GM19035 (cell line): ENCODE data around the gene MGMT.
"Not testable (repeated sequence)": the region's sequence is repeated elsewhere in the genome, so short reads cannot be mapped to it uniquely, and the experiment has no call there.

Experiments used
- ATAC-seq: cut with Tn5 transposase; IDR thresholded peaks from one replicate; pipeline ENCODE4 v1.9.1; 2021; ENCODE audit not compliant: unreplicated experiment

MGMT gene

DNA sequence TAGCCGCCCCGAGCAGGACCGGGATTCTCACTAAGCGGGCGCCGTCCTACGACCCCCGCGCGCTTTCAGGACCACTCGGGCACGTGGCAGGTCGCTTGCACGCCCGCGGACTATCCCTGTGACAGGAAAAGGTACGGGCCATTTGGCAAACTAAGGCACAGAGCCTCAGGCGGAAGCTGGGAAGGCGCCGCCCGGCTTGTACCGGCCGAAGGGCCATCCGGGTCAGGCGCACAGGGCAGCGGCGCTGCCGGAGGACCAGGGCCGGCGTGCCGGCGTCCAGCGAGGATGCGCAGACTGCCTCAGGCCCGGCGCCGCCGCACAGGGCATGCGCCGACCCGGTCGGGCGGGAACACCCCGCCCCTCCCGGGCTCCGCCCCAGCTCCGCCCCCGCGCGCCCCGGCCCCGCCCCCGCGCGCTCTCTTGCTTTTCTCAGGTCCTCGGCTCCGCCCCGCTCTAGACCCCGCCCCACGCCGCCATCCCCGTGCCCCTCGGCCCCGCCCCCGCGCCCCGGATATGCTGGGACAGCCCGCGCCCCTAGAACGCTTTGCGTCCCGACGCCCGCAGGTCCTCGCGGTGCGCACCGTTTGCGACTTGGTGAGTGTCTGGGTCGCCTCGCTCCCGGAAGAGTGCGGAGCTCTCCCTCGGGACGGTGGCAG lies at the start of gene MGMT:
Gene MGMT (plus strand): TSS at position 539 of the 656 bp plus-strand sequence.
- ATAC-seq: peak; percentile 88

GRCh38 chr10:129417870-129418269 lies 49.2 kb upstream of the MGMT start:
- ATAC-seq: no peak

DNA sequence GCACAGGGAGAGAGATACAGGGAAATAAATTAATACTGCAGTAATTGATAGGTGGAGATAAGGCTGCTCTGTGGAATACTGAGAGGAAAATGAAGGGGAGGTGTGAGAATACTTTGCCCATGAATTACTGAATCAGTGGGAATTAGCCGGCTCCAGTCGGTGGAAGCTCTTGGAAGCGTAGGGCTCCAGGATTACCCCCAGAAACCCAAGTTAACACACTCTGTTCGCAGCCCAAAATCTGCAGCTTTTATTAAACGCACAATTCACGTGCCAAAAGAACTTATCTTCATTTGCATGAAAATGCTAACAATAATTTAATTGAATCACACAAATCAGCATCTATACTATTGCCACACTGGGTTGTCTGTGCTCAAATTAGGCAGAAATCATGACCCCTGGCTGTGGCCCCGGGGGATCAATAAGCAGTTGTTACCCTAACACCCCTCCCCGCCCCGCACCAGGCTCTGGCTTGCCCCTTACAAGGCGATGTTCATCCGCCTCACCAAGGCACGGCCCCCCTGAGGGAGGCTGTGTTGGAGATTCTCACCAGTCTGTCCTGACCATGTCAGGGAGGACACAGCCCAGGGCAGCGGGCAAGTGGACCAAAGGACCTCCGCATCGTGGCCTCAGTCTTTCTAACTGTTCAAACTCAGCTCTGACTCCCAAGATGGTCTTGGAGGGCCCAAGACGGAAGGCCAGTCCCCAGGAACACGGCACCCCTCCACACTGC lies 48.4 kb upstream of the MGMT start:
- no peak for ATAC-seq

DNA sequence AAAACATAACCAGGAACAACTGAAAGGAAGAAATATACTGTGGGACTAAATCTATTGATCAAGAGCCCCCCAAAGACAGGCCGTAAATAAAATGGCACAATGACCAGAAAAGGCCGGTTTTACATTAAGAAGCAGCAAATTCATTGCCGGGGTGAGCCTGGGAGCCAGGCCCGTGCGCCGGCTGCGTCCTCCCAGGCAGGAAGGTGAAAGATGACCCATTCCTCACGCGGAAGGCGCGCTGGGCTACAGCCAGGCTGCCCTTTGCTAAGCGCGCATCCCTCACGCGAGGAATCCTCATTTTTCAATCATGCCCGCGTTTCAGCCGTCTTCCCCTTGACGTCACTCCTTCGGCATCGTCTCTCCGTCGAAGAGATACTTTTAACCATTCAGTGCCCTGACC lies 47.6 kb upstream of the MGMT start:
- no peak for ATAC-seq

- no peak for ATAC-seq
Observed at GRCh38 chr10:129421399-129422010, 45.5 kb upstream of the MGMT start.

GRCh38 chr10:129424978-129425377 lies 42.1 kb upstream of the MGMT start:
- ATAC-seq: no peak

DNA sequence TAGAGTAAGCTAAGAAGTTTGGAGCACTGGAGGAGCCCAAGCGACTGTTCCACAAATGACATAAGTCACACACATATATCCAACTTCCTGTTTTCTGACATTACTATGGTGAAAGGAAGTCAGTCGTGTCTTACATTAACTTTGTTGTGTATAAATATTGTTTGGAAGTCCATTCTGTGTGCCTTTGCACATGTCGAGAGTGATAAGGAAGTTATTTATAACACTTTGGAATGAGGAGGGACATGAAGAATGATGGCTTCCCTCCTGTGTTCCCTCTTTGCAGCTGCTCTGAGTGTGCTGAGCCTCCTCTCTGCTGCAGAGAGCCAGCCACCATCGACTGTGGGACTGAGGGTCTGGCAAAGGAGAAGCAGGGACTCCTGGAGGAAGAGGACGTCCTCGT lies 40.4 kb upstream of the MGMT start:
- ATAC-seq: no peak

DNA sequence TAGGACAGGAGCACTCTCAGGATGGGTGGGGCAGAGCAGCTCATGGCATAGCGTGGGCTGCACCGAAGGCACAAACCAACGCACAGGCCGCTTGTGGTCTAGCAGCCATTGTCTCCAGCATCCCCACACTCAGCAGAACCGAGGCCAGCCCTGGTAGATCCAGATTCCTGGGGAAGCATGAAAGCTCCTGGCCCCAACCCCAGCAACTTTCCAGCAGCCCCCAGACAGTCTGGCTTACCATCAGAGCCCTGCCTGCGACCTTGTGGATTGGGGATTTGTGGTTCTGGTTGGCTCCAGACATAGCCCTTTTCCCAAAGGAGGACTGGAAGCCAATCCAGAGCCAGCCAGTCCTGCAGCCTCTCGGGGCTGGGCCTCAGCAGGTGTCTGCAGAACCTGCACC lies 33.8 kb upstream of the MGMT start:
- no peak for ATAC-seq

- not testable (repeated sequence) for ATAC-seq
Observed at GRCh38 chr10:129435724-129436123, 31.3 kb upstream of the MGMT start.

GRCh38 chr10:129438024-129438423 lies 29.0 kb upstream of the MGMT start:
- ATAC-seq: no peak

DNA sequence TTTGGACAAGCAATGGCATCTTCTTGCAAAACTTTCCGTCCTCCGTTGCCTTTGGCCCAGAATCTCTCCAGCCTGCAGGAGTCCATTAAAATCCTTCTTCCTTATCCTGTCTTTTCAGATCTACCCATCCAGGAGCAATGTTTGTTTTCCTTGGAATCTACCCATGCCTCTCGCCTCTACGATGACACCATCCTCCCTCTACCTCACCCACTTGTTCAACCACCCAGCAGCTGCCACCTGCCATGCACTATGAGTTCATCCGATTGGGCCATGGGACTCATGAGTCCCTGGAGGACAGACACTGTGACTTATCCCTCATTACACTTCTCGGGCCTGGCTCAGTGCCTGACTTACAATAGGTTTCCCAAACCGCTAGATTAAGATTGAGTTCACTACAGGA lies 26.8 kb upstream of the MGMT start:
- ATAC-seq: no peak

GRCh38 chr10:129440722-129441316 lies 26.2 kb upstream of the MGMT start:
- no peak for ATAC-seq

DNA sequence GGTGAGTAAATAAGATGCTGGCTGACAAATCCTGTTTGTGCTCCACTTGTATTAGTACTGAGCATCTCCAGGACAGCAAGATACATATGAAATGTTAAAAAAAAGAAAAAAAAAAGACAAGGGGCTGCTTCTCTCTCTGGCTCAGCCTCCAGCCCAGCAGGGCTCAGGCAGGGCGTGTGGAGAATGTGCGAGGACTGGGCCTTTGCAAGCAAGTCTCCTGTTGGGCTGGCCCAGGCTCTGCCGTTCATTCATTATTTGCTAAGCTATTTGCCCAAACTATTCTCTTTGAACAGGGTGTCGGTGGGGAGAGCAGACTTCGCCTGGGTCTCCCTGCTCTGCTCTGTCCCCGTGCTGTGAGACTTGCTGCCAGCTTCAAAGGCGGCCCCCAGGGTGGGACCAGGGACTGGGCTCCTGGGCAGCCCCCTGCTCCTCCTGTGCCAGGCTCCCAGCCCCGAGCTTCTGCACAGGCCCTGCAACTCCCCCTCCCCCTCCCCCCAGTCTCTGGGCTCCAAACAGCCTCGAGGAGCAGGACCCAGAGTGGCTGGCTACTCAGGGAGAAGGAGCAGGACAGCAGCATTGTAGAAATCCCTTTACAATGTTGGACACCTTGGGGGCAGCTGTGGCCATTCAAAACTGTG lies 25.6 kb upstream of the MGMT start:
- no peak for ATAC-seq

DNA sequence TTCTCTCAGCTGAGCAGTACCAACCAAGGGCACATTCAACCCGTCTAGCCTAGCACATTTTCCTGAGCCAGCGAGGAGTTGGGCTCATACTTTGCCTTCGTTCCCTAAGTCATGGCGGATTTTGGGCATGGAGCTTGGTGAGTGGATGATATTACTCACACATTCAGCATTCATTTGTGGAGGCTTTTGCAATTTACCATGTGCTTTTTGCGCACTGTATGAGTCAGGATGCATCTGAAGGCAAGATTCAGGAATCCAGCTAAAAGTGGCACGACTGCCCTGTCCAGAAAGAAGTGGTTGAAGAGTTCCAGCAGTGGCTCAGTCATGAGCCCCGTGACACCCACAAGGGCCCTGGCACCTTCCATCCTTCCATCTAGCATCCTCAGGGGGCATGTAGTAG lies 24.2 kb upstream of the MGMT start:
- no peak for ATAC-seq

- no peak for ATAC-seq
Observed at GRCh38 chr10:129444359-129444758, 22.7 kb upstream of the MGMT start.

GRCh38 chr10:129445436-129446182 lies 21.4 kb upstream of the MGMT start:
- ATAC-seq: no peak

DNA sequence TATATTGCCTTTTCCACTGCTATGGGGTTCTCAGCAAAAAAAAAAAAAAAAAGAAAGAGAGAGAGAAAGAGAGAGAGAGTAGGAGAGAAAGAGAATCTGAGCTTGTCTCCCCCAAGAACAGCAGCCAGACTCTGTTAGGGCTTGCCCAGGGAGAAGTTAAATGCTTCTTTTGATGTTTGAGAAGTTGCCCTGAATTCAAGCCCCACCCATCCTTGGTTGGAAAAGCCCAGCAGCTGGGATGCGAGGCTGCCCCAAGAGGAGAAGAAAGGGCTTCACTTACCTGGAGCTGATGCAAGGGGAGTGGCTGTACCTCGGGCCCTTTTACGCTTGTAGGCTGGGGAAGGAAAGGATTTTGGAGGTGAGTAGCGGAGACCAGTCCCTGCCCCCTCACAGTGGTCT lies 20.9 kb upstream of the MGMT start:
- no peak for ATAC-seq

DNA sequence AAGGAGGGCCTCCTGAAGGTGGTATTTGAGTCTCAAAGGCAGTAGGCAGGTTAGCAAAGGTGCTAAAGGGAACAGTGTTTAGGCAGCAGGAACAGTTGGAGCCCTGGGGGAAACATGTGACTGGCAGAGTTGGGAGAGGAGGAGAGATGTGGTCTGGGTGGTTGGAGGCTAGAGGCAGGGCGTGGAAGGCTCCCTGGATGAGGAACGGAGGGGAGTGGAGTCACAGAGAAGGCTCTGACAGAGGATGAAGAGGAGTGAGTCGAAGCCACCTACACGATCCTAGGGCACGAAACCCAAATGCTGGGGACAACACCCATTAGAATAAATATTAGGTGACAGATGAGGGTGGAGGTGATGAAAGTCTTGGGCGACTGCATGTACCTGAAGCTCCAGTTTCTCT lies 19.6 kb upstream of the MGMT start:
- no peak for ATAC-seq

GRCh38 chr10:129448086-129448485 lies 19.0 kb upstream of the MGMT start:
- ATAC-seq: no peak

DNA sequence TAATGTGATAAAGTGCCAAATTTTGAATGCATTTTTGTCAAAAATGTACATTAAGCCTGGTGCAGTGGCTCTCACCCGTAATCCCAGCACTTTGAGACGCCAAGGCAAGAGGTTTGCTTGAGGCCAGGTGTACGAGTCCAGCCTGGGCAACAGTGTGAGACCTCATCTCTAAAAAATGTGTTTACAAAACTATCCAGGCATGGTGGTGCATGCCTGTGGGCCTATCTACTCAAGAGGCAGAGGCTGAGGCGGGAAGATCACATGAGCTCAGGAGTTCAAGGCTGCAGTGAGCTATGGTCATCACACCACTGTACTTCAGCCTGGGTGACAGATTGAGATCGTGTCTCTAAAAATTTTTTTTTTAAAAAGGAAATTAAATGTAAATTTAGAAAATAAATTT lies 18.5 kb upstream of the MGMT start:
- no peak for ATAC-seq

DNA sequence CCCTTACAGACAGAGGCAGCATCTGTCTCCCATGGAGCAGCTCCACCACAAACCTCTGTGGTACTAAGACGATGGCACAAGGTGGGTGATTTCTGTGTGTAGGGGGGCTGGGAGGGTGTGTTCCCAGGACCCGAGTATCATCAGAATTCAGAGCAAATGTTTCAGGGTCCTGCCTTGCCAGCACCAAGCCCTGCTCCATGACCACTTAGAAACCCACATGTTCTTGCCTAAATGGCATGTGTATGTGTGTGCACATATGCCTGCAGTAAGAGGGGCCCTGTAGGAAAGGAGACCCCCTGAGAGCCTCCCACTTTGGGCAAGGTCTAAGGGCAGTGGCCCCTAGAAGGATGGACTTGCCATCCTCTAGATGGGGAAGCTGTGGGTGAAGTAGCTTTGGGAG lies 17.1 kb upstream of the MGMT start:
- no peak for ATAC-seq
